Pancreas (tissue), 10 donors: Measurements from ENCODE around the gene ASTN2. TPM values are rescaled to one million over a fixed set of nuclear protein-coding genes. Genes with fewer than 3 reads are reported as not detected.

Experiments
- ATAC-seq, 4 donors: fragments of 200-7000 bp; cut with Tn5 transposase; one replicate each; pipeline versions ENCODE4 v1.8.0 to v1.9.1; 2020; ENCODE audit warnings: mild to moderate bottlenecking in 4 of 4, moderate library complexity in 4 of 4
- DNase-seq, 6 donors: peaks; one replicate each; pipeline ENCODE4 v3.0.0-alpha.2; 2020
- FAIRE-seq: peaks from 2 replicates; lab custom pipeline; 2012; peaks lifted over from hg19 to GRCh38; lab: Jason Lieb, UNC
- H3K27ac ChIP-seq, 4 donors: fragments of 200-600 bp; sonication (generic); 1 replicate in 3 of 4; 2 replicates in 1 of 4; pipeline versions ENCODE4 v1.5.0 to v1.8.0; 2020
- H3K27me3 ChIP-seq, 4 donors: fragments of 200-600 bp; one replicate each; pipeline ENCODE4 v1.8.0; 2021
- H3K36me3 ChIP-seq, 3 donors: fragments of 200-600 bp; sonication (generic) in 1 of 3; one replicate each; pipeline versions ENCODE4 v1.5.0 to v1.8.0; 2020 to 2021
- H3K4me1 ChIP-seq, 3 donors: fragments of 200-600 bp; one replicate each; pipeline ENCODE4 v1.8.0; 2021
- H3K4me3 ChIP-seq, 4 donors: fragments of 200-600 bp; sonication (generic) in 2 of 4; one replicate each; pipeline versions ENCODE4 v1.5.0 to v1.8.0; 2020 to 2021
- H3K9me3 ChIP-seq, 4 donors: fragments of 200-600 bp; one replicate each; pipeline ENCODE4 v1.8.0; 2021
- WGBS, 2 donors: extraction: QIAGEN DNeasy Blood & Tissue Kit; methylation state at CpG; one replicate each; pipeline ENCODE4 v1.1.7; 2013; 5-methylcytosine and 5-hydroxymethylcytosine counted together
- intact Hi-C, 3 donors: fragments of 100-400 bp; cut with DNase I; formaldehyde crosslinking; loops; one replicate each; pipeline versions ENCODE4 v1.11.1 to v1.14.2; 2022
- polyA plus RNA-seq, 2 donors: library from polyadenylated mRNA; stranded (reverse); fragments of 200-250 nt; gene quantifications; one replicate each; pipeline ENCODE4 v1.2.3, GENCODE V29; 2013
- total RNA-seq, 6 donors: library from RNA; stranded (reverse); fragmentation: NEBNext Ultra II Directional in 4 of 6; extraction: Animal tissue kit (Norgen Biotek cat#: 25700) in 4 of 6; gene quantifications; one replicate each; pipeline versions ENCODE4 v1.2.1 to v1.2.4, GENCODE V29; 2021 to 2023
- TF ChIP-seq, protein P1 (sequence below), 4 donors: fragments of 200-600 bp; sonication (generic) in 3 of 4; IDR thresholded peaks; one replicate each; pipeline versions ENCODE4 v1.5.0 to v1.8.0; 2021; ENCODE audit warnings: antibody characterized with exemption in 4 of 4
- donor health status: healthy with polysubstance abuse.
- donor health status: DM: no; HTN: no; CAD: no; lungs with moderate emphysema.
- donor health status: DM: no; HTN: no; CAD: no.
- donor health status: control.
- donor health status: control.
- donor health status: Bipolar disorder and iron deficiency.
- donor health status: DM: yes; HTN: yes; CAD: no.
- donor health status: DM: no; HTN: no; CAD: no.
- donor health status: DM: no; HTN: no; CAD: no.
- donor health status: DM: yes; HTN: yes; CAD: no.

The ASTN2 gene
- total and polyA plus RNA-seq, 8 donors, result 1.3 to 11.9 (median 6.7) TPM

GRCh38 chr9:116661037-116661954, 753.6 kb downstream of the ASTN2 start:
- no peaks in the 10 kb centered on the region for H3K36me3 ChIP-seq
- TF ChIP-seq, protein P1, sequence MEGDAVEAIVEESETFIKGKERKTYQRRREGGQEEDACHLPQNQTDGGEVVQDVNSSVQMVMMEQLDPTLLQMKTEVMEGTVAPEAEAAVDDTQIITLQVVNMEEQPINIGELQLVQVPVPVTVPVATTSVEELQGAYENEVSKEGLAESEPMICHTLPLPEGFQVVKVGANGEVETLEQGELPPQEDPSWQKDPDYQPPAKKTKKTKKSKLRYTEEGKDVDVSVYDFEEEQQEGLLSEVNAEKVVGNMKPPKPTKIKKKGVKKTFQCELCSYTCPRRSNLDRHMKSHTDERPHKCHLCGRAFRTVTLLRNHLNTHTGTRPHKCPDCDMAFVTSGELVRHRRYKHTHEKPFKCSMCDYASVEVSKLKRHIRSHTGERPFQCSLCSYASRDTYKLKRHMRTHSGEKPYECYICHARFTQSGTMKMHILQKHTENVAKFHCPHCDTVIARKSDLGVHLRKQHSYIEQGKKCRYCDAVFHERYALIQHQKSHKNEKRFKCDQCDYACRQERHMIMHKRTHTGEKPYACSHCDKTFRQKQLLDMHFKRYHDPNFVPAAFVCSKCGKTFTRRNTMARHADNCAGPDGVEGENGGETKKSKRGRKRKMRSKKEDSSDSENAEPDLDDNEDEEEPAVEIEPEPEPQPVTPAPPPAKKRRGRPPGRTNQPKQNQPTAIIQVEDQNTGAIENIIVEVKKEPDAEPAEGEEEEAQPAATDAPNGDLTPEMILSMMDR (IDR thresholded peaks at IDR 0.05), result peak; percentile 41 to 73 (median 54)
- no peaks in the 10 kb centered on the region for H3K9me3 ChIP-seq
- peak; percentile 95 for FAIRE-seq
- peak; percentile 92 to 99 (median 96) for ATAC-seq
- no peaks in the 10 kb centered on the region for H3K4me1 ChIP-seq
- no peak overlapping the region for H3K27ac ChIP-seq
- 56 to 65% methylated on average over 7 of the region's 7 CpGs for WGBS, 2 donors
- no peak overlapping the region for H3K4me3 ChIP-seq
- intact Hi-C loops, result no loop called here
- no peaks in the 10 kb centered on the region for H3K27me3 ChIP-seq
- peak in 2 of 6 donors; percentile 24 to 45 for DNase-seq

- TF ChIP-seq, protein P1 (IDR thresholded peaks at IDR 0.05), result no peak
- Histone ChIP-seq H3K27ac (no peak overlapping the region), H3K4me1 (peaks cover 0 to 5% (median 0%) of the 10 kb centered on the region in 3 donors), H3K9me3 (no peaks in the 10 kb centered on the region), H3K36me3 (no peaks in the 10 kb centered on the region), H3K4me3 (no peak overlapping the region), H3K27me3 (no peaks in the 10 kb centered on the region)
- WGBS, 2 donors, result 96 to 98% methylated on average over 2 of the region's 2 CpGs
- FAIRE-seq, result no peak
- no peak for DNase-seq
- intact Hi-C loops, result loop anchor here in 1 of 3 donors (10.0 kb wide), 1 partner anchor 1073 kb away; no protein-coding TSS in a partner anchor
- ATAC-seq, result no peak
Observed at GRCh38 chr9:116658265-116658664, 756.6 kb downstream of the ASTN2 start.

GRCh38 chr9:116656977-116657376, 757.9 kb downstream of the ASTN2 start:
- intact Hi-C loops, result loop anchor here in 1 of 3 donors (10.0 kb wide), 1 partner anchor 1072 kb away; no protein-coding TSS in a partner anchor
- H3K27me3 ChIP-seq, result no peaks in the 10 kb centered on the region
- FAIRE-seq (no peak), DNase-seq (no peak), ATAC-seq (no peak)
- H3K4me1 ChIP-seq, result peaks cover 0 to 5% (median 0%) of the 10 kb centered on the region in 3 donors
- TF ChIP-seq, protein P1 (IDR thresholded peaks at IDR 0.05), result no peak
- H3K36me3 ChIP-seq, result no peaks in the 10 kb centered on the region
- 88 to 90% methylated on average over 2 of the region's 2 CpGs for WGBS, 2 donors
- H3K4me3 ChIP-seq, result no peak overlapping the region
- no peaks in the 10 kb centered on the region for H3K9me3 ChIP-seq
- no peak overlapping the region for H3K27ac ChIP-seq

GRCh38 chr9:116656501-116656971, 758.3 kb downstream of the ASTN2 start:
- H3K4me3 ChIP-seq, result no peak overlapping the region
- intact Hi-C loops, result loop anchor here in 1 of 3 donors (10.0 kb wide), 1 partner anchor 1072 kb away; no protein-coding TSS in a partner anchor
- H3K4me1 ChIP-seq, result peaks cover 0 to 5% (median 0%) of the 10 kb centered on the region in 3 donors
- H3K27me3 ChIP-seq, result no peaks in the 10 kb centered on the region
- WGBS, 2 donors, result 83 to 91% methylated on average over 5 of the region's 5 CpGs
- no peaks in the 10 kb centered on the region for H3K36me3 ChIP-seq
- FAIRE-seq, result no peak
- H3K9me3 ChIP-seq, result no peaks in the 10 kb centered on the region
- no peak for ATAC-seq
- no peak for DNase-seq
- TF ChIP-seq, protein P1 (IDR thresholded peaks at IDR 0.05), result no peak
- no peak overlapping the region for H3K27ac ChIP-seq
